GM19467 (cell line): ENCODE measurements around the gene RTP5.
"Not testable (repeated sequence)": the region's sequence is repeated elsewhere in the genome, so short reads cannot be mapped to it uniquely, and the experiment has no call there.

Experiments
- ATAC-seq: cut with Tn5 transposase; IDR thresholded peaks from one replicate; pipeline ENCODE4 v1.9.1; 2021; ENCODE audit warnings: mild to moderate bottlenecking, moderate library complexity; ENCODE audit not compliant: unreplicated experiment

RTP5 gene

DNA sequence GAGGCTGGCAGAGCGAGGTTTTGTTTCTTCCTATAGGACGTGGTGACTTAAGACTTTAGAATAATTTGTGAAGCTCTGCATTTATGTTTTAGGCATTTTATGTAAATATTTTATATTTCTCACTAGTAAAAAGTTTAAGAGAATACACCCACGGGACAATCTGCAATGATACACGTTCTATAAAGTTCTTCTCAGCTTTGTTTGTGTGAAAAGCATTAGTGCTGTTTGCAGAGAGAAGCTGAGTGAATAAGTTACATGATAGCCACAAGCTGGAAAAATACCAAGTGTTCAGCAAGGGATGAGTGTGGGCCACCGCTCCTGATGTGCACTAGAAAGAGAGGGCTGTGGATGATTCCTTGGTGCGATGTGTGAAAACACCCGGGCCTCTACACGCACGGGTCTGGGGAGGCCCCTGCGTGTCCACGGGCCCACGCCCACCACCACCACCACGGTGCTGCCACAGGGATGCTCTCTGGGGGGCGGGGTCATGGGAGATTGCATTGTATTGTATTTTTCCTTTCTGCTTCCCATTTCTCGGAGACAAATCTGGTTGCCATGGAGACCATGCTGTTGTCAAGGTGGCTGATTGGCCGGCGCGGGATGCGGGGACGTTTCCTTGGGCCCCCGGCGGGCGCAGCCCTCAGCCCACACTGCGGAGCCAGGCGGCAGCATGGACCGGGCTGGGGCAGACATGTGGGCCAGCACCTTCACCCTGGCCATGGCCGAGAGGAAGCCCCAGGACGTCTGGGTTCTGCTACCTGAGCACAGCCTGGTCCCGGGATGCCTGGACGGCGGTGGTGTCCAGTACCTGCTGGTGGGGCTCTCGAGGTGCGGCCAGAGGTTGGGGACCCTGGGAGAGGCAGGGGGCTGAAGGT lies at the start of gene RTP5:
RTP5 (plus strand) TSS at position 643 of the 875 bp plus-strand sequence; CDS start at position 671, 28 bp downstream.
- no peak for ATAC-seq

DNA sequence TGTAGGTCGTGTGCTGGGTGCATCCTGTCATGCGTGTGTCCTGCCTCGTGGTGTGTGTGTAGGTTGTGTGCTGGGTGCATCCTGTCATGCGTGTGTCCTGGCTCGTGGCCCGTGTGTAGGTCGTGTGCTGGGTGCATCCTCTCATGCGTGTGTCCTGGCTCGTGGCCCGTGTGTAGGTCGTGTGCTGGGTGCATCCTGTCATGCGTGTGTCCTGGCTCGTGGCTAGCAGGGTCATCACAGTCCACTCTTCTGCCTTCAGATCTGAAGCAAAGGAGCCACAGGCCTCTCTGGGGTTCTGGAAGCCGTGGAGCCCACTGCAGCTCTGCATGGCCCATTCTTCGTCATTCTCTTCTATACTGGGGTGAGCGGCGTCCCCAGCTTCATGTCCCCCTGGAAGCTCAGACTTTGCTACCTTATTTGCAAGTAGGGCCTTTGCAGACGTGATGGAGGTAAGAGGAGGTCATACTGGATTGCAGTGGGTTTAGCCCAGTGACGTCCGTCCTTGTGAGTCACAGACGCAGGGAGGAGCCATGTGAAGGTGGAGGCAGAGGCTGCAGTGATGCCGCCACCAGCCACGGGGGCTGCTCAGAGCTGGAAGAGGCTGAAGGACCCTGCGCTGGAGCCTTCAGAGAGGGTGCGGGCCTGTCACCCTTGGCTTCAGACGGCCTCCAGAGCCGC lies 49.4 kb upstream of the RTP5 start:
- not testable (repeated sequence) for ATAC-seq

DNA sequence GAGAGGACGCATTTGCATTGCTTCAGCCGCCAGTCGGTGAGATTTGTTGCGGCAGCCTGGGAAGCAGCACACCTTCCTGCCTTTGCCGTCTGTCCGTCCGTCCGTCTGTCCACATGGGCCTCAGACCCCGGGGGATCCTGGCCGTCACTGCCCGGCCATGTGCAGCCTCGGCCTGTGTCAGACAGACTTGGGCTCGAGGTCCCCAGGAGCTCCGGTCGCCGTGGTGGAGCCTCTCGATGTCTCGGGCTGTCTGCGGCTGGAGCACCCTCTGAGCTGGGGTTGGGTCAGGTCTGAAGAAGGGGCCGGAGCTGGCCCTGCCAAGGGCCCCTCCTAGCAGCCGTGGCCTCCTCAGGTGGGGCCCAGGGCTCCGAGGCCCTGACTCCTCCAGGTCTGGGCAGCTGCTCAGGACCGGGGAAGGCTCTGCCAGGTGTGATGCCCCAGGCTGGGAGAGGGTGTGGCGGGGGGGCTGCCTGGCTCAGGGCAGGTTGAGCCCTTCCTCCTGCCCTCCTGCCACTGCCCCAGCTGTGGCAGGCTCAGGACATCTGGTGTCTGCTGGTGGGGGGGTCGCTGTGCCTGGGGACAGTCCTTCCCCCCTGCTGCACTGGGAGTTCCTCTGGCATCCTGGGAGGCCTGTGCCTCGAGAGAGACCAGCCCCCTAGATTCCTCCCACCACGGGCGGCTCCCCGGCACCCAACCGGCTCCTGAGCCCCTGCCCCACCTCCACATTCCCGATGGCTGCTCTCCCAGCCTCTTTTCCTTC lies 48.7 kb upstream of the RTP5 start:
- no peak for ATAC-seq

DNA sequence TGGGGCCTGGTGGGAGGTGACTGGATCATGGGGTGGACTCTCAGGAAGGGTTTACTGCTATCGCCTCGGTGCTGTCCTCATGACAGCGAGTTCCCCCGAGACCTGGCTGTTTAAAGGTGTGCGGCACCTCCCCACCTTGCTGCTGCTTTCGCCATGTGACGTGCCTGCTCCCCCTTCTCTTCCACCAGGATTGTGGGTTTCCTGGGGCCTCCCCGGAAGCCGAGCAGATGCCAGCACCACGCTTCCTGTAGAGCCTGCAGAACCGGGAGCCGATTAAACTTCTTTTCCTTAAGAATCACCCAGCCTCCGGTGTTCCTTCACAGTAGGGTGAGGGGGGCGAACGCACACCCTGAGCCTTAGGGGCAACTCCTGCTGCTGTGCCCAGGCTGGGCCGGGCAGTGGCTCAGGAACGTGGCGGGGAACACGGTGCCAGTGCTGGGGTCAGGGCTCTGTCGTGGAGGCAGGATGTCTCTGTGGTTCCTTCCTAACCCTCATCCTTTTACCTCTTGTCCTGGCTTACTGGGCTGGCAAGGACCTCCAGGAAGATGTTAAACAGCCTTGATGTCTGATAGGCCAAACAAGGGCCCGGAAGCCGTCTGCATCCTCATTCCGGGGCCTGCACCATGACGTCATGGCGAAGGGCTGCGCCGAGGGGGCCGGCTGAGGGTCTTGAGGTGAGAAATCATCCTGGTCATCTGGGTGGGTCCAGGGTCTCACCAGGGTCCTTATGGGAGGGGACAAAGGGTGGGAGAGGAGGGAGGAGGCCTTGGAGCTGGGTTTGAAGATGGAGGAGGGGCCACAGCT lies 47.9 kb upstream of the RTP5 start:
- no peak for ATAC-seq

DNA sequence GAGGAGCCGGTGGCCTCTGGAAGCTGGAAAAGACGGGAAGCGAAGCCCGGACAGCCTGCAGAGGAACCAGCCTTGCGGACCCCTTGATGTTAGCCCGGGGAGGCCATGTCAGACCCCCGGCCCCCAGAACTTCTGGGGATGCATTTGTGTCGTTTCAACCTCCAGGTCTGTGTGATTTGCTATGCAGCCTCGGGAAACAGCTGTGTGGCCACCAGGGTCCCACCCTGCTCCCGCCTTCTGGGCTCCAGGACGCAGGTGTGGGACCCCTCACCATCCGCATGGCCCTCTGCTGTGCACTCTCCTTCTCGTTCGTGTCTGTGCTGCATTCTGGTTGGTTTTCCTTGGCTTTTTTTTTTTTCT lies 47.3 kb upstream of the RTP5 start:
- ATAC-seq, result no peak

DNA sequence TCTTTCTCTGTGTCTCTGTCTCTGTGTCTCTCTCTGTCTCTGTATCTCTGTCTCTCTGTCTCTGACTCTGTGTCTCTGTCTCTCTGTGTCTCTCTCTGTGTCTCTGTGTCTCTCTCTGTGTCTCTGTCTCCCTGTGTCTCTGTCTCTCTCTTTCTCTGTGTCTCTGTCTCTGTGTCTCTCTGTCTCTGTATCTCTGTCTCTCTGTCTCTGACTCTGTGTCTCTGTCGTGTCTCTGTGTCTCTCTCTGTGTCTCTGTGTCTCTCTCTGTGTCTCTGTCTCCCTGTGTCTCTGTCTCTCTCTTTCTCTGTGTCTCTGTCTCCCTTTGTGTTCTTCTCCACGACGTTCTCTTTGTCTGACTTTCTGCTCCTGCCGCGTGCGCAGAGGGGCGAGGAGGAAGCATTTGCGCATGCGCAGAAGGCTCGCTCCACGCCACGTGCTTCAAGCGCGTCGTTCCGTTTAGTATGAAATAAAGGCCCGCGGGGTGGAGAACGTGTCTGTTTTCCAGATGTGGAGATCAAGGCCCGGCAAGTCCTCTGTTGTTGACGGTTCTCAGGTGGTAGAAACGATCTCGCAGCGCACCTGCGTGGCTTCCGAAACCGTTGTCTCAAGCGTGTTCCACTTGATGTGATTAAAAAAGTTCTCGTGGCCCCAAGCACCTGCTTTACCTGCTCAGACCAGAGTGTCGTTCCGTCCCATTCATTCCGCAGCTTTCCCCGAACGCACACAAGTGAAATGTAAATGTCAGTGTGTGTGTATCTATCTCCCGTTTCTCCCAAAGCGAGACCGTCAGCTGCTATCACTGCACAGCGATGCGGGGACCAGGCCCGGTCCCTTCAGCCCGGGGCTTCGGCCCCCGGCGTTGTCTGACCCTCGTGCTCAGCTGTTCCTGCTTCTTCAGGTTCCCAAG lies 45.7 kb upstream of the RTP5 start:
- not testable (repeated sequence) for ATAC-seq

DNA sequence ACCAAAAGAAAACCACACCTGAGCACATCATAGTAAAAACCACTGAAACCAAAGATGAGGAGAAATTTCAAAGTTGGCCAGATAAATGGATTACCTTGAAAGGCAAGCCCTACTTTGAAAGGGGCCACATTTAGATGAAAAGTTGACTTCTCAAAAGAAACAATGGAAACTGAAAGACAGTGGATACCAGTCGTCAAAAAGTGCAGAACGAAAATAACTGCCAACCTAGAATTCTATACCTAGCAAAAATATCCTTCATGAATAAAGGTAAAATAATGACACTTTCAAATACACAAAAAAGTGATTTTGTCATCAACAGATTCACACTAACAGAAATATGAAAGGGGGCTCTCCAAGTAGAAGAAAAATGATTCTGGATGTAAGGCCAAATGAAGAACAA lies 42.1 kb upstream of the RTP5 start:
- no peak for ATAC-seq

DNA sequence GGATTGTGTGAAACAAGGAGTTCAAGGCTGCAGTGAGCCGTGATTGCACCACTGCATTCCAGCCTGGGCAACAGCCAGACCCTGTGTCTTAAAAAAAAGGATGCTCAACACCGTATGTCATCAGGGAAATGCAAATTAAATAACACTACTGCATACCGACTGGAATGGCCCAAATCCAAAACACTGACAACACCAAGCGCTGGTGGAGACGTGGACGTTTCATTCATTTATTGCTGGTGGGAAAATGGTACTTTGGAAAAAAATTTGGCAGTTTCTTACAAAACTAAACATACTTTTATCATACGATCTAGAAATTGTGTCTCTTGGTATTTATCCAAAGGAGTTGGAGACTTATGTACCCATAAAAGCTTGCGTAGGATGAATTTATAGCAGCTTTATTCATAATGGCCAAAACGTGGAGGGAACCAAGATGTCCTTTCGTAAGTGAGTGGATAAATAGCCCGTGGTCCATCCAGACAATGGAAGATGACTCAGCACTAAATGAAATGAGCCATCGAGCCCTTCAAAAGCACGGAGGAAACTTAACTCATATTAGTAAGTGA lies 36.3 kb upstream of the RTP5 start:
- no peak for ATAC-seq

DNA sequence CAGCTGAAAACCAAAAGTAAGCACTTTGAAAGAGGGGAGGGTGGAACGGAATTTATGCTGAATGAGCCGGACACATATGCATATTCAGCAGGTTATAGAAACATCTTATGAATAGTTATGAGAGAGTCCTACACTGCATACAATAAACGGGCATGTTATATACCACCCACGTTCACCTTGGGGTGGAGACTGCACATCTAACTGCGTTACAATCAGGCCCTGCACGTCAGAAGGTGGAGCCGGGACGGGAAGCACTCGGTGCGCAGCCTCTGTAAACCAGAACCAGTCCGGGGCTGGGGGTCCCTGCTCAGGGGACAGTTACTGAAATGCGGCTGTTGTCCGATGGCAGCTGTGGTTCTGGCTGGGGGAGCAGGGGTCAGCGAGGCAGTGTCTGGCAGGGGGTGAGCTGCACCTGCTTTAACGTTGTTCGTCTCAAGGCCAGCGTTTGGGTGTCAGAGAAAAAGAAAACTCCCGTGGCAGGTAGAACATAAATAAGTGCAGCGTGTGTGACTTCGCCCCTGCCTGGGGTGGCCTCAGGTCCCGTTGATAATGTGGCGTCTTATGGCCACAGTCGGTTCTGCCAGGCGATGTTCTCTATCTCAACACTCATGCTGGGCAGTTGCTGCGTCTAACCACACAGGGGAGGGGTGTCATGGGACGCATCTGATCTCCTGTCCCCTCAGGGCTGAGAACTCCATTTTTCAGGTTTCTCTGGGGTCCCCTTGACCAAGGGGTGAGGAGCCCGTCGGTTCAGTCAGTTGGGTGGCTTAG lies 35.6 kb upstream of the RTP5 start:
- ATAC-seq, result not testable (repeated sequence)

DNA sequence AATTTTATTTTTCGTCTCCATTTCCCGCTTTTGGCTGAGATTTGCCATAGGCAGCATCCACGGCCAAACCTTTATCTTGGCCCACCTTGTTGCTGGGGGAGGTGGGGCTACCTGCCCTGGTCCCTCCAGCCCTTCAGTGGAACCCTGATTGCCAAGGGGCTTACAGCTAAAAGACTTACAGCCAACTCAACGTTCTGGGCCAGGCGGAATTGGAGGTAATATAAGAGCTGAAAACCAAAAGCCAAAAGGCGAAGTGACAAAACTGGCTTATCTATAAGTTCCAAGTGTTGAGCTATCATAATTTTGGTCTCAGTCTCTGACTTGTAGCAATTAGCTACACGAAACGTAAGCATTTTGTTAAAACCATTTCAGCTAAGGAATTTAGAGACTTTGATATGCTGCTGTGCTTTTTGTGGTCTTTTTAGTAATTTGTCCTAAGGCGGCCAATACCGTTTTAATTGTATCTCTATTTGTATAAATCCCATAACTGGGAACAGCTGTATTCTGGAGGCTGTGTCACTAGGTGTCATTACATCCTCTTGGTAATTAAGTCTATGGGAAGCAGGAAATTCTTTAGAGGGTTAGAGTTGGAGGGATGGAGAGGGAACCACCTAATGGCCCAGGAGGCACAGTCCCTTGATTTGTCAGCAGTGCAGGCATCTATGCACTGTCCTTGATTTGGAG lies 34.9 kb upstream of the RTP5 start:
- ATAC-seq, result no peak

DNA sequence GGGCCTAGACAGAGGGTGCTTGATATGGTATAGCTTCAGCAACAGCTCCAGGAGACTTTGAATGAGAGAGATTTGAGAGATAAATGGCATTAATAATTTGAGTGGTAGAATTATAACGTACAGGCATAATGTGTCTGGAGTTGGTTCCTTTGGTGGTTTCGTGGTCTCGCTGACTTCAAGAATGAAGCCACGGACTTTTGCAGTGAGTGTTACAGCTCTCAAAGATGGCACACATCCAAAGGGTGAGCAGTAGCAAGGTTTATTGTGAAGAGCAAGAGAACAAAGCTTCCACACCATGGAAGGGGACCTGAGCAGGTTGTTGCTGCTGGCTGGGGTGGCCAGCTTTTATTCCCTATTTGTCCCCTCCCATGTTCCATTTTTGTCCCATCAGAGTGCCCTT lies 33.9 kb upstream of the RTP5 start:
- no peak for ATAC-seq

DNA sequence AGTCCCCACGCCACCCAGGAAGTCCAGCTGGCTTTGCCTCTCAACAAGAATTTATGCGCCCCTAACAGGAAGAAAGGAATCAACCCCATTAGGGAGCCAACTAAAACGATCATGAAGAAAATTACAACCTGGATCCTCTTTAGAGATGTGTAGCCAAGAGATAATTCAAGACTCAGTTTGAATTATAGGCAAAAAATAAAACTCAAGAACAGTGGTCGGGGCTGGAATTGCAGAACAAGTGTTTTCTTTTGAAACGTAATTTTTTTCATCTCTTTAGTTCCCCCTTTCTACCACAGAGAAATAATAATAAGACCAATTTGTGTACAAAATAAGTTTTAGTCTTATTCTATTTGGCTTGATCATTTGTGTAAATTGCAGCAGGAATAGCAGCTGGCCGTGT lies 33.2 kb upstream of the RTP5 start:
- ATAC-seq, result no peak

DNA sequence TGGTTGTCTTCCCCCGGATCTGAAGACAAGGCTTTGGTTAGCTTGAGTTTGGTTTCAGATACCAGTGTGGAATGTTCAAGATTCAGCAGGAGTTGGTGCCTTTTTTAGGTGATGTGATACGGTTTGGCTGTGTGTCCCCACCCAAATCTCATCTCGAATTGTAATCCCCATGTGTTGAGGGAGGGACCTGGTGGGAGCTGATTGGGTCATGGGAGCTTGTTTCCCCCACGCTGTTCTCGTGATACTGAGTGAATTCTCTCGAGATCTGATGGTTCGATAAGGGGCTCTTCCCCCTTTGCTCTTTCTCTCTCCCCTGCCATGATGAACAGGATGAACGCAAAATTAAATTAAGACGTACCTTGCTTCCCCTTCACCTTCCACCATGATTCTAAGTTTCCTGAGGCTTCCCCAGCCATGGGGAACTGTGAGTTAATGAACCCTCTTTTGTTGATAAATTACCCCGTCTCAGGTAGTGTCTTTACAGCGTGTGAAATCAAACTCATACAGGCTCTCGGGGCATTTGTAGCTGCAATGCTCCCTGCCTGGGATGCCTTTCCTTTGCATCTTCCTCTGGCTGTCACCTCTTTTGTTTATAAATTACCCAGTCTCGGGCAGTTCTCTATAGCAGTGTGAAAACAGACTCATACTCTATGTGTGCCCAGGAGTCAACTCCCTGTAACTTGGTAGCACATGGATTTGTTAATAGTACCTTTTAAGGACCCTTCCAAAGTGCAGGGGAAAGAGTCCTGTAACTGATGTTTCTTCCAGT lies 32.1 kb upstream of the RTP5 start:
- ATAC-seq, result no peak

DNA sequence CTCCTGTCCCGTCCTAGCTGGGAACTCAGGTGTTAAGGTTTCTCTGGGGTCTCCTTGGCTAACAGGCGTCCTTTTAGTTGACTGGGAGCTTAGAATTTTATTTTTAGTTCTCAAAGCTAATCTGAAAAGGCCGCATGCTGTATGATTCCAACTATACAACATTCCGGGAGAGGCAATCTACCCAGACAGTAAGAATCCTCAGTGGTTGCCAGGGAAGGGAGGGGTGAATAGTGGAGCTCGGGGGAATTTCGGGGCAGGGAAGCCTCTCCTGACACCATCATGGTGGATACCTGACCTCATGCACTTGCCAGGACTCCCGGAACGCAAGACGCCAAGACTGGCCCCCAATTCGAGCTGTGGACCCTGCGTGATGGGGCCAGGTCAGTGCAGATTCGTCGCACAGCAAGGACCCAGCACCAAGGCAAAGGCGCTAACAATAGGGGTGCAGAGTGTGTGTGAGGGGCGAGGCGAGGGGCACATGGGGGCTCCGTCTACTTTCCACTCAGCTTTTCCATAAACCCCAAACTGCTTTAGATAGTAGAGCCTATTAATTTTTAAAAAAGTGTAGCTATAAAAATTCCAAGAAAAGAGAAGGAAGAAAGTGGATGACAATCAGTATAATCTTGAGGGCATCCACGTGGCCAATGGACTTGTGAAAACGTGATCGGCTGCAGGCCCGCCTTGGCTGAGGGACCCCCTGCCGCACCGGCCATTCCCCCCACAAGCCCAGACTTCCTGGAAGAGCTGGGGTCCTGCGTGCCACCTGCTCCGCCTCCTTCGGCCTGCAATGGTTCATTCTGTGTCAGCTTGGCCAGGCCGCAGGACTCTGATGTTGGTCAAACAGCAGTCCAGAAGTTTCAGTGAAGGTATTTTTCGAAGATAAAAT lies 28.1 kb upstream of the RTP5 start:
- ATAC-seq, result no peak

DNA sequence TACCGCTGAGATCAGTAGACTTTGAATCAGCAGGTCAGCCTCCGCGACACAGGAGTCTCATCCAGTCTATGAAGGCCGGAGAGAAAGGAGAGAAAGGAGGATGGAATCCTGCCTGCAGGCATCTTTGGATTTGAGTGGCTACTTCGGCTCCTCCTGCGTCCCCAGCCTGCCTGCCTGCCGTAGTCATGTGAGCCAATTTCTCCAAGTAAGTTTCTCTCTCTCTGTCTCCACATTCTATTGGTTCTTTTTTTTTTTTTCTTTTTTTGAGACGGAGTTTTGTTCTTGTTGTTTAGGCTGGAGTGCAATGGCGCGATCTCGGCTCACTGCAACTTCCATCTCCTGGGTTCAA lies 27.5 kb upstream of the RTP5 start:
- ATAC-seq, result no peak

DNA sequence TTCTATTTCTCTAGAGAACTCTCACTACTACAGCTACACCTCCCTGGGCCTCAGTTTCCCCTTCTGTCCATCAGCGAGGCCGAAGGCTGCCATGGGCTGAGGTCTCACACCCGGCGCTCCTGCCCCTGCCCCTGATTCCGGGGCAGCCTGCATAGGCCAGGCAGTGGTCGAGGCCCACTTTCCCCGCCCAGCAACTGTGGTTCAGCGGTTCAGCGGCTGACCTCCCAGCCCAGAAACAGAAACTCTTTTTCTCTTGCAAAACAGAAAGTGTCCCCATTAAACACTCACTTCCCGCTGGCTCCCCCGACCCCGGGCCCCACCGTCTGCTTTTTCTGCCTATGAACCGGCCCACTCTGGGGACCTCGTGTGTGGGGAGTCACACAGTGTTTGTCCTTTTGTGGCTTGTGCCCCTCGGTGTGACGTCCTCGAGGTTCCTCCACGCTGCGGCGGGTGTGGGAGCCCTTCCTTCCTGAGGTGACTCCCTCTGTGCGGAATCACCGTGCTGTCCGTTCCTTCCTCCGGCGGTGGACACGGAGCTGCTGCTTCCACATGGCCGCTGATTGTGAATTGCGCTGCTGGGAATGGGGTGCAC lies 26.8 kb upstream of the RTP5 start:
- ATAC-seq, result no peak
